Measurements from ENCODE around the gene ERC2. TPM values are rescaled to one million over a fixed set of nuclear protein-coding genes. Genes with fewer than 3 reads are reported as not detected.

Gene ERC2
- total RNA-seq, 1 donor from 2014 or later: 7.4 TPM

DNA sequence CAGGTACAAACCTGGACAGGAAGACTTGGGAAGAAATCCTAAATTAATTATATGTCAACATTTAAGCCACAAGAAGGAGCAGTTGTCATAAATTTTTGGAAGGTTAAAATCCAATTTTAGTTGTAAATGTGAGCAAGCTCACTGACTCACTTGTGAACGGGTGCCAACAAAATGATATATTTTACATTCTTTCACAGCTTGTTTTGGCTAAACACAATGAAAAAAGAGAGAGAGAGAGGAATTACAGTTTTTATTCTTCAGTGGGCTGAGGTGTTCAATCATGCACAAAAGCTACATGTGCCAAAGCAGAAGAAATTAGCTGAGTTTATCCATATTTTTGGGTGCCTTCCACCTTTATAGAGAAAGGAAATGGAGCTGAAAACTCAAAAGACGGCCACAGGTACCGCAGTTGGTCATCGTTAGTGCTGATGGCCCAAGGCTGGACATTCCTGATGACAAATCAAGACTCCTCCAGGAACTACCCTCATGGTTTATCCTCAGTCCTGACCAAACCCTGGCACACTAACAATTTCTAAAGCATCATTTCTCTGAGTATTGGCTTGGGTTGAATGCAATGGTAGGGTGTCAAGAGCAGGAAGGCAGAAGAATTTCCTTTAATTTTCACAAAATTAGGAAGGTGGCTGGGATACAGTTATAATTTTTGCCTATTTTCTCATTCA is 943.6 kb downstream of the ERC2 start:
- DNase-seq (ENCODE audit: low read depth) (peak; percentile 89), FAIRE-seq (peak; percentile 63)
- H3K27ac Mint-ChIP-seq (ENCODE audit: unreplicated experiment): no peak overlapping the region
- H3K27me3 Mint-ChIP-seq (ENCODE audit: low read depth, unreplicated experiment): peaks cover 6% of the 10 kb centered on the region
- H3K36me3 Mint-ChIP-seq (ENCODE audit: low read depth, unreplicated experiment): no peaks in the 10 kb centered on the region
- H3K9me3 Mint-ChIP-seq (ENCODE audit: unreplicated experiment): no peaks in the 10 kb centered on the region
- no peaks in the 10 kb centered on the region for H3K36me3 ChIP-seq (ENCODE audit: insufficient read depth, low read length)
- no peak overlapping the region for H3K4me3 Mint-ChIP-seq (ENCODE audit: unreplicated experiment)
- no peak overlapping the region for H3K4me3 ChIP-seq (ENCODE audit: insufficient read depth, low read depth, low read length)
- no peaks in the 10 kb centered on the region for H4K20me1 ChIP-seq (ENCODE audit: insufficient read depth, low read length)
- H3K27me3 ChIP-seq (ENCODE audit: insufficient read depth, low read length): no peaks in the 10 kb centered on the region
- H3K4me1 Mint-ChIP-seq (ENCODE audit: low read depth, unreplicated experiment): peaks cover 23% of the 10 kb centered on the region
- no peak for TF ChIP-seq EZH2 (IDR thresholded peaks at IDR 0.05; ENCODE audit: insufficient read depth, low read length)
- TF ChIP-seq, protein P1, sequence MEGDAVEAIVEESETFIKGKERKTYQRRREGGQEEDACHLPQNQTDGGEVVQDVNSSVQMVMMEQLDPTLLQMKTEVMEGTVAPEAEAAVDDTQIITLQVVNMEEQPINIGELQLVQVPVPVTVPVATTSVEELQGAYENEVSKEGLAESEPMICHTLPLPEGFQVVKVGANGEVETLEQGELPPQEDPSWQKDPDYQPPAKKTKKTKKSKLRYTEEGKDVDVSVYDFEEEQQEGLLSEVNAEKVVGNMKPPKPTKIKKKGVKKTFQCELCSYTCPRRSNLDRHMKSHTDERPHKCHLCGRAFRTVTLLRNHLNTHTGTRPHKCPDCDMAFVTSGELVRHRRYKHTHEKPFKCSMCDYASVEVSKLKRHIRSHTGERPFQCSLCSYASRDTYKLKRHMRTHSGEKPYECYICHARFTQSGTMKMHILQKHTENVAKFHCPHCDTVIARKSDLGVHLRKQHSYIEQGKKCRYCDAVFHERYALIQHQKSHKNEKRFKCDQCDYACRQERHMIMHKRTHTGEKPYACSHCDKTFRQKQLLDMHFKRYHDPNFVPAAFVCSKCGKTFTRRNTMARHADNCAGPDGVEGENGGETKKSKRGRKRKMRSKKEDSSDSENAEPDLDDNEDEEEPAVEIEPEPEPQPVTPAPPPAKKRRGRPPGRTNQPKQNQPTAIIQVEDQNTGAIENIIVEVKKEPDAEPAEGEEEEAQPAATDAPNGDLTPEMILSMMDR (IDR thresholded peaks at IDR 0.05; ENCODE audit: insufficient read depth, low read depth, low read length): no peak
- no peaks in the 10 kb centered on the region for H3K79me2 ChIP-seq (ENCODE audit: insufficient read depth, low read length)
- no peaks in the 10 kb centered on the region for H3K9me3 ChIP-seq (ENCODE audit: insufficient read depth, low read depth, low read length)
- H3K4me1 ChIP-seq (ENCODE audit: insufficient read depth, low read length): peaks cover 21% of the 10 kb centered on the region
- no peak overlapping the region for H2AFZ ChIP-seq (ENCODE audit: low read depth, low read length)
- H3K27ac ChIP-seq (ENCODE audit: low read depth, low read length): no peak overlapping the region
- no peak overlapping the region for H3K9ac ChIP-seq (ENCODE audit: low read length)
- peak overlapping the region; percentile 65 for H3K4me2 ChIP-seq (ENCODE audit: low read length)

DNA sequence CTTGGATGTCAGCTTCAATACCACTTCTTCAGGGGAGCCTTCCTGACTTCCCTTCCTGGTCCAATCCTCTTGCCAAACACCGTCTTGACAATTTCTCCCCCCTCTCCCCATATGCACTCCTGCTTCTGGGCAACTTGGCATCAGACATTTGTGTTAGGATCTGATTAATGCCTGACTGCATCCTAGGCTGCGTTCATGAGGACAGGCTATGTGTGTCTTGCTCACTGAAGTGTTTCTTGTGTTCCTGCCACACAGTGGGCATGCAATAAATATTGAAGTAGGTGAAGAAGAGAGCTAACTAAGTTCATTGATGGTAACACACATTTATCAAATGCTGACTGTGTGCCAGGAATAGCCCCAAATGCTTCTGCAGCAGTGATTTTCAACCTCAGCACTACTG is 944.8 kb downstream of the ERC2 start:
- Mint-ChIP-seq H3K27ac (ENCODE audit: unreplicated experiment) (no peak overlapping the region), H3K4me3 (ENCODE audit: unreplicated experiment) (no peak overlapping the region), H3K27me3 (ENCODE audit: low read depth, unreplicated experiment) (peaks cover 6% of the 10 kb centered on the region), H3K36me3 (ENCODE audit: low read depth, unreplicated experiment) (no peaks in the 10 kb centered on the region), H3K4me1 (ENCODE audit: low read depth, unreplicated experiment) (peaks cover 34% of the 10 kb centered on the region), H3K9me3 (ENCODE audit: unreplicated experiment) (no peaks in the 10 kb centered on the region)
- H3K9ac ChIP-seq (ENCODE audit: low read length): no peak overlapping the region
- no peaks in the 10 kb centered on the region for H3K9me3 ChIP-seq (ENCODE audit: insufficient read depth, low read depth, low read length)
- no peak for FAIRE-seq
- H3K27me3 ChIP-seq (ENCODE audit: insufficient read depth, low read length): no peaks in the 10 kb centered on the region
- no peaks in the 10 kb centered on the region for H4K20me1 ChIP-seq (ENCODE audit: insufficient read depth, low read length)
- TF ChIP-seq, protein P1 (IDR thresholded peaks at IDR 0.05; ENCODE audit: insufficient read depth, low read depth, low read length): no peak
- TF ChIP-seq EZH2 (IDR thresholded peaks at IDR 0.05; ENCODE audit: insufficient read depth, low read length): no peak
- no peak overlapping the region for H3K4me3 ChIP-seq (ENCODE audit: insufficient read depth, low read depth, low read length)
- peaks cover 30% of the 10 kb centered on the region for H3K4me1 ChIP-seq (ENCODE audit: insufficient read depth, low read length)
- DNase-seq (ENCODE audit: low read depth): no peak
- H2AFZ ChIP-seq (ENCODE audit: low read depth, low read length): no peak overlapping the region
- H3K79me2 ChIP-seq (ENCODE audit: insufficient read depth, low read length): no peaks in the 10 kb centered on the region
- no peak overlapping the region for H3K27ac ChIP-seq (ENCODE audit: low read depth, low read length)
- no peak overlapping the region for H3K4me2 ChIP-seq (ENCODE audit: low read length)
- no peaks in the 10 kb centered on the region for H3K36me3 ChIP-seq (ENCODE audit: insufficient read depth, low read length)

DNA sequence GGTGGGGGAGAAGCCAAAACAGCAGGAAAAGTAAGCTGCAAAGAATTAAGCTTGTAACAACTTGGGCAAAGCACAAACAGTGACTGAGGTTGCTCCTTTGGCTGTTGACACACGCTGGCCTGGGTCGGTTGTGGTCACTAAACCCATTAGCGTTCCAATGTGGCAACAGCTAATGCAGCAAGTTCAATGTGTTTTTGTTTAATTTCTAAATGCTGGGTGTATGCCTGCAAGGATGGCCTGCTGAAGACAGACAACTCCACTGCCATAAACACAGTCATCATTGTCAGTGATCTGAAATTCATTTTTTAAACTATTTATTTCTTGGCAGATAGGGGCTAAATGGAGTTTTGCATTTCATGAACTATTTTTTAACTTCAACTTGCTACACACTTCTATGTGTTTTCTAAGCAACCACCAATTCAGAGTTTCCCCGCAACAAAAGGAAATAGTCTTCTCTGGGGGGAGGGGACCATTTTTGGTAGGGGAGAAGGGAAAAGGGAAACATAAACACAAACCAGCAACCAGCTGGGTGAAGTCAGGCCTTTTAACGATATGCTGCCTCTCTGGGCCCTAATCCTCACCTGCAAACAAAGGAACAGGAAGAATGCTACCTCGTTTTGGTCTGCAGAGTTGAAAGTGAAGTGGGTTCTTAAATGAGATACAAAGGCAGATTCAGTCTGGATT is 946.4 kb downstream of the ERC2 start:
- no peak overlapping the region for H3K4me3 Mint-ChIP-seq (ENCODE audit: unreplicated experiment)
- Histone ChIP-seq H3K79me2 (ENCODE audit: insufficient read depth, low read length) (no peaks in the 10 kb centered on the region), H3K4me3 (ENCODE audit: insufficient read depth, low read depth, low read length) (no peak overlapping the region), H4K20me1 (ENCODE audit: insufficient read depth, low read length) (no peaks in the 10 kb centered on the region), H2AFZ (ENCODE audit: low read depth, low read length) (no peak overlapping the region), H3K9me3 (ENCODE audit: insufficient read depth, low read depth, low read length) (no peaks in the 10 kb centered on the region), H3K36me3 (ENCODE audit: insufficient read depth, low read length) (no peaks in the 10 kb centered on the region), H3K9ac (ENCODE audit: low read length) (no peak overlapping the region), H3K4me1 (ENCODE audit: insufficient read depth, low read length) (peaks cover 32% of the 10 kb centered on the region), H3K4me2 (ENCODE audit: low read length) (peak overlapping the region; percentile 13), H3K27ac (ENCODE audit: low read depth, low read length) (no peak overlapping the region), H3K27me3 (ENCODE audit: insufficient read depth, low read length) (no peaks in the 10 kb centered on the region)
- H3K27me3 Mint-ChIP-seq (ENCODE audit: low read depth, unreplicated experiment): peaks cover 1% of the 10 kb centered on the region
- TF ChIP-seq EZH2 (IDR thresholded peaks at IDR 0.05; ENCODE audit: insufficient read depth, low read length): no peak
- TF ChIP-seq, protein P1 (IDR thresholded peaks at IDR 0.05; ENCODE audit: insufficient read depth, low read depth, low read length): no peak
- peak; percentile 64 for FAIRE-seq
- no peaks in the 10 kb centered on the region for H3K9me3 Mint-ChIP-seq (ENCODE audit: unreplicated experiment)
- H3K36me3 Mint-ChIP-seq (ENCODE audit: low read depth, unreplicated experiment): no peaks in the 10 kb centered on the region
- H3K27ac Mint-ChIP-seq (ENCODE audit: unreplicated experiment): no peak overlapping the region
- H3K4me1 Mint-ChIP-seq (ENCODE audit: low read depth, unreplicated experiment): peaks cover 34% of the 10 kb centered on the region
- peak; percentile 69 for DNase-seq (ENCODE audit: low read depth)

Measured in astrocyte (in vitro differentiated cells and primary cell).